Cerebellar cortex (tissue), 1 donor: Measurements from ENCODE around the gene G2E3.
"Not testable (repeated sequence)": the region's sequence is repeated elsewhere in the genome, so short reads cannot be mapped to it uniquely, and the experiment has no call there.

Experiments used
- DNase-seq: peaks from one replicate; pipeline ENCODE4 v3.0.0-alpha.2; 2015; ENCODE audit warnings: low spot score

G2E3 gene

GRCh38 chr14:30603402-30603801 lies 44.4 kb downstream of the G2E3 start:
- DNase-seq = no peak

DNA sequence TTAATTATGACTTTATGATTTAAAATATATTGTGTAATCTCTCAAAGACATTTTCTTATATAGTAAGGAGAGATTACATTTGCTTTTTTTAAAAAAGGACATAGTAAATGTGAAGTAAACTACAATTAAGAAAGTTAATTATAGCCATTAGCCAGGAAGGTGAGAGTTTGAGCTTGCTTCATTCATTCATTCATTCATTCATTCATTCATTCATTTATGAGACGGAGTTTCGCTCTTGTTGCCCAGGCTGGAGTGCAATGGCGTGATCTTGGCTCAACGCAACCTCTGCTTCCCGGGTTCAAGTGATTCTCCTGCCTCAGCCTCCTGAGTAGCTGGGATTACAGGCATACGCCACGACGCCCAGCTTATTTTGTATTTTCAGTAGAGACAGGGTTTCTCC lies 45.7 kb downstream of the G2E3 start:
- DNase-seq = not testable (repeated sequence)

DNA sequence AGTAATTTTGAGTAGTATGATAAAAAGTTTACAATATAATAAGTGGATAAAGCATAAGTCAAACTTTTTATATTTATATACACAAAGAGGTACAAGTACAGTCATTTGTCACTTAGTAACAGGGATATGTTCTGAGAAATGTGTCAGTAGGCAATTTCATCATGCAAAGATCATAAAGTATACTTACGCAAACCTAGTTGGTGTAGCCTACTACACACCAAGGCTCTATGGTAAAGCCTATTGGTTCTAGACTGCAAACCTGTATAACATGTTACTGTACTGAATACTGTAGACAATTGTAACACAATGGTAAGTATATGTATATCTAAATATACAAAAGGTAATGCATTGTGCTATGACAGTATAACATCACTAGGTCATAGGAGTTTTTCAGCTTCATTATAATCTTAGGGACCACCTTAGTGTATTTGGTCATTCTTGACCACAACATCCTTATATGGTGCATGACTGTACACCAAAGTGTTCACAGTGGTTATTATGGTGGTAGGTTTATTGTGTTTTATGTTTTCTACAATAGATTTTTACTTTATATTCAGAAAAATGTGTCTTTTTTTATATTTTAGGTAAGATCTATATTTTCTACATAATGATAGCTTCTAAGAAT lies 48.3 kb downstream of the G2E3 start:
- DNase-seq = no peak

DNA sequence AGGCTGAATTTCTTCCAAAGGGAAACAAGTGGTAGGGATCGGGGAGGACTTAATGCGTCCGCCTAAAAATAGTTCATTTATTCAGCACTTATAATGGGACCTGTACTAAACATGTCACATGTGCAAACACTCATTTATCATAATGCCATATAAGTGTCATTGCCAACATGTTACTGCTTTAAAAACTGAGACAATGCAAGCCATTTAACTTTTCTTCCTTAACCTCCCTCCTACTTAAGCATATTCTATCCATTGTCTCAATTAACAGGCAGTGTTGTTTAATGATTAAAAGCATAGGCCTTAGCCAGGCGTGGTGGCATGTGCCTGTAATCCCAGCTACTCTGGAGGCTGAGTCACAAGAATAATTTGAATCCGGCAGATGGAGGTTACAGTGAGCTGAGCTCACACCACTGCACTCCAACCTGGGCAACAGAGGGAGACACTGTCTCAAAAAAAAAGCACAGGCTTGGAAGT lies 49.6 kb downstream of the G2E3 start:
- no peak for DNase-seq

- DNase-seq = peak; percentile 37
These were observed 51.9 kb downstream of the G2E3 start for GRCh38 chr14:30610787-30611343.

GRCh38 chr14:30614155-30614554 lies 55.2 kb downstream of the G2E3 start:
- no peak for DNase-seq

DNA sequence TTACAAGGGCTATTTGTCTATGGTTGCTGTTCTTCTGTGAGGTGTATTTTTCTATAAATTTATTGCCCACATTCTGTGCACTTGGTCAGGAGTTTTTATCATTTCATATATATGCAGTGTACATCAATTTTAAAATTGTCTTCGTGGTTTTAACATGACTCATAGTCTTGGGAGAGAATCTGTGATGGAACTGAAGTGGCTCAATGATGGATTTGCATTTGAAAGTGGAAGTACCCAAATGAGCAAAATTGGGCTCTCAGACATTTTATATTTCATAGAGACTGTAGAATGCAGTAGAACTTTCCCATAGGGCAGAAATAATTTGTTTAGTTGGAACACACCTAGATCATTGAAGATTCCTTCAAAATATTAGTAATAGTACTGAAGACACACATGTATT lies 61.2 kb downstream of the G2E3 start:
- no peak for DNase-seq

GRCh38 chr14:30621354-30621939 lies 62.5 kb downstream of the G2E3 start:
- no peak for DNase-seq

DNA sequence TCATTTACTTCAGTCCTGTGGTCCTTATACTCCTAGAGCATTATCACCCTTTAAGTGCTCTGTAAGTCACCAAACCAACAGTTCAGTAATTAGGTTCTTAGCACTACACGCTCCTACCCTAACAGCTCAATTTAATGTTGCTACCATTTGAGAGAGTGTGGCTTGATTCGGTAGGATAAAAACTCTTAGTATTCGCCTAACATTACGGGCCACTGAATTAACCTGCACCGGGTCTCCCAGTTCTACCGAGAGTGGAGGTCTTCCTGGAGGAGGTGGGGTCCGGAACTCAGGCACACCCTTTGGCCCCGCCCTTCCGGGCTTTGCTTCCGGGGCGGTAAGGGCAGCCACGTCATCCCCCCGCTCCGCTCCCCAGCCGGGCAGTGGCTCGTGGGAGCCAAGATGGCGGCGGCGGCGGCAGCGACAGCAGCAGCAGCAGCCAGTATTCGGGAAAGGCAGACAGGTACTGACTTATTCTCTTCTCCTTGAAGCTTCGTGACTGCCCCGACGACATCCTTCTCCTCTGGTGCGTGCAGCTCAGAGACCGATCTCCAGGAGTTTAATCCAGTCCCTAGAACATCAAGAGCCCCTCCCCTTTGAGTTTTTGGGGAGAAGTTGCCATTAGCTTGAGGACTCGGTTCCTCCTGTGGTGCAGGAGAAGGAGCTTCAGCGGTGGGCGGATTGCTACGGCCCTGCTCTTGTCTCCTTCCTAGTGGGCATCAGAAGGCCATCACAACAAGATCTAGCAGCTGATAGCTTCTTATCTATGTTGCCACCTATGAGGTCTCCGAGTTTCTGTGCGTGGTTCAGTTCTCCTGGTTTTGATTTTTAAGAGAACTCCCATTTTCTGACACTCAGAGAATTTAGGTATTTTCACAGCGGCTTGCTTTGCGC lies 63.2 kb downstream of the G2E3 start, which contains the start of gene SCFD1:
Gene SCFD1, plus strand, starts transcription at position 380 of the 891 bp plus-strand sequence. Its CDS starts 20 bp downstream, at position 400.
- DNase-seq = peak; percentile 95

GRCh38 chr14:30623412-30624131 lies 64.6 kb downstream of the G2E3 start:
- no peak for DNase-seq

- no peak for DNase-seq
These were observed 65.1 kb downstream of the G2E3 start for GRCh38 chr14:30624132-30624423.

GRCh38 chr14:30625533-30625932 lies 66.6 kb downstream of the G2E3 start:
- DNase-seq = no peak

GRCh38 chr14:30629432-30629831 lies 70.5 kb downstream of the G2E3 start:
- not testable (repeated sequence) for DNase-seq

DNA sequence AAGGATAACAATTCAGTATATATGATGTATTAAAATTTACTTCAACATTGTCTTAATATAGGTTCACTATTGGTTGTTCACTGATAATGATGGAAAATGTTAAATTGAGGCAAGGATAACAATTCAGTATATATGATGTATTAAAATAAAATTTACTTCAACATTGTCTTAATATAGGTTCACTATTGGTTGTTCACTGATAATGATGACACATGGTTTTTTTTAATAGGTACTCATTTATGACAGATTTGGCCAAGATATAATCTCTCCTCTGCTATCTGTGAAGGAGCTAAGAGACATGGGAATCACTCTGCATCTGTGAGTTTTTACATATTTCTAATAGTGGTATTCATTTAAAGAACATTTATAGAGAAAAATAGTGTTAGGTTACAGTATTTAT lies 71.3 kb downstream of the G2E3 start:
- no peak for DNase-seq

GRCh38 chr14:30632730-30633129 lies 73.8 kb downstream of the G2E3 start:
- no peak for DNase-seq

- no peak for DNase-seq
These were observed 80.0 kb downstream of the G2E3 start for GRCh38 chr14:30638926-30639325.

DNA sequence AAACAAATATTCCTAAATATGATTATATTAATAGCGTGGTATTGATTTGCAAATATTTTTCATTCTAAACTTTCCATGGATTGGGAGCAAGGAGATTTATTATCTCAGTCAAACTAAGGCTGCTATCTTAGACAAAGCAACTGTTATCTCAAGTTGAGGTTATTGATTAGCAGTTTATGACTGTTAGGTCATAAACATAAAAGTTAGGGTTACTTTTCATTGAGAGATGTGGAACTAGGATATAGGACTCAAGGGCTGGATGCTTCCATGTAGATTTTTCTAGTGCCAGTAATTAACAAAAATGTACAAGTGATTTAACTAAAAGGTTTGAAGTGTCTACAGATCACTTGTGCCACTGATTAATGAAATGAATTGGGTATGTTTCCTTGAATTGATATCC lies 82.2 kb downstream of the G2E3 start:
- no peak for DNase-seq

GRCh38 chr14:30644462-30644861 lies 85.5 kb downstream of the G2E3 start:
- DNase-seq = not testable (repeated sequence)

- no peak for DNase-seq
These were observed 86.6 kb downstream of the G2E3 start for GRCh38 chr14:30645600-30645999.

DNA sequence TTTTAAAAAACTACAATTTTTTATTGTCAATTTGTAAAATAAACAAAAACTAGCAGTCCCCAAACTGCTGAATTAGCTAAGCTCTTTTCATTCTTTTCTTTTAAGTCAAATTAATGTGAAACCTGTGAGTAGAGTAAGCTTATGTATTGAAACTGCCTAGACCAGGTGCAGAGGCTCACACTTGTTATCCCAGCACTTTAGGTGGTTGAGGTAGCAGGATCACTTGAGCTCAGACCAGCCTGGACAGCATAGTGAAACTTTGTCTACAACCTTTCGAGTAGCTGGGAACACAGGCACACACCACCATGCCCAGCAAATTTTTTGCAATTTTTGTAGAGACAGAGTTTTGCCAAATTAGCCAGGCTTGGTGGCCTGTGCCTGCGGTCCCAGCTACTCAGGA lies 89.5 kb downstream of the G2E3 start:
- no peak for DNase-seq

GRCh38 chr14:30651937-30652336 lies 93.0 kb downstream of the G2E3 start:
- no peak for DNase-seq

- no peak for DNase-seq
These were observed 96.2 kb downstream of the G2E3 start for GRCh38 chr14:30655124-30655523.
